Testis (tissue), 2 donors: Measurements from ENCODE around the gene CTNNA2.

Experiments
- CTCF ChIP-seq, 3 experiments: fragments of 450-650 bp in 2 of 3; fragments of 200-600 bp in 1 of 3; sonication (generic) in 1 of 3; IDR thresholded peaks; one replicate each; pipeline ENCODE4 v1.5.1; 2016 to 2019; ENCODE audit warnings: antibody characterized with exemption in 3 of 3, mild to moderate bottlenecking in 2 of 3, moderate library complexity in 1 of 3
- POLR2A ChIP-seq: fragments of 450-650 bp; IDR thresholded peaks from one replicate; pipeline ENCODE4 v1.6.1; 2017; ENCODE audit warnings: antibody characterized with exemption, mild to moderate bottlenecking, moderate library complexity

GRCh38 chr2:80259292-80259691 lies 746.4 kb downstream of the CTNNA2 start:
- no peak for TF ChIP-seq CTCF (IDR thresholded peaks at IDR 0.05)
- no peak for TF ChIP-seq POLR2A
